GM18868 (cell line): ENCODE results near the gene RBMS2.

Experiments used
- ATAC-seq: cut with Tn5 transposase; IDR thresholded peaks from one replicate; pipeline ENCODE4 v1.9.1; 2021; ENCODE audit warnings: mild to moderate bottlenecking, moderate library complexity; ENCODE audit not compliant: unreplicated experiment

Gene RBMS2

GRCh38 chr12:56578983-56579546, 57.4 kb downstream of the RBMS2 start:
- no peak for ATAC-seq

- ATAC-seq, result no peak
Observed at GRCh38 chr12:56581418-56582145, 60.0 kb downstream of the RBMS2 start.

- no peak for ATAC-seq
Observed at GRCh38 chr12:56585098-56585497, 63.5 kb downstream of the RBMS2 start.

GRCh38 chr12:56589783-56590182, 68.2 kb downstream of the RBMS2 start:
- no peak for ATAC-seq

GRCh38 chr12:56590237-56590830, 68.7 kb downstream of the RBMS2 start:
- no peak for ATAC-seq

- no peak for ATAC-seq
Observed at GRCh38 chr12:56591126-56591525, 69.5 kb downstream of the RBMS2 start.

GRCh38 chr12:56591961-56592360, 70.3 kb downstream of the RBMS2 start:
- ATAC-seq, result no peak

- peak; percentile 62 for ATAC-seq
Observed at GRCh38 chr12:56593909-56594621, 72.4 kb downstream of the RBMS2 start.

GRCh38 chr12:56596815-56597214, 75.2 kb downstream of the RBMS2 start:
- no peak for ATAC-seq

GRCh38 chr12:56599041-56599440, 77.4 kb downstream of the RBMS2 start:
- ATAC-seq, result no peak

GRCh38 chr12:56599797-56600196, 78.2 kb downstream of the RBMS2 start:
- no peak for ATAC-seq

GRCh38 chr12:56600753-56601152, 79.1 kb downstream of the RBMS2 start:
- no peak for ATAC-seq

- no peak for ATAC-seq
Observed at GRCh38 chr12:56601503-56601902, 79.9 kb downstream of the RBMS2 start.

- ATAC-seq, result no peak
Observed at GRCh38 chr12:56602239-56602638, 80.6 kb downstream of the RBMS2 start.

- no peak for ATAC-seq
Observed at GRCh38 chr12:56604355-56604754, 82.7 kb downstream of the RBMS2 start.

GRCh38 chr12:56614627-56615026, 93.0 kb downstream of the RBMS2 start:
- ATAC-seq, result no peak

- ATAC-seq, result no peak
Observed at GRCh38 chr12:56616244-56616643, 94.6 kb downstream of the RBMS2 start.

- ATAC-seq, result no peak
Observed at GRCh38 chr12:56616925-56617324, 95.3 kb downstream of the RBMS2 start.

- ATAC-seq, result no peak
Observed at GRCh38 chr12:56622535-56622934, 100.9 kb downstream of the RBMS2 start.

- no peak for ATAC-seq
Observed at GRCh38 chr12:56626701-56627100, 105.1 kb downstream of the RBMS2 start.

- ATAC-seq, result no peak
Observed at GRCh38 chr12:56628671-56629458, 107.2 kb downstream of the RBMS2 start.
